ENCODE measurements around the gene GPI. TPM values are rescaled to one million over a fixed set of nuclear protein-coding genes. Genes with fewer than 3 reads are reported as not detected.

GPI gene
- total RNA-seq, 4 donors from 2014 or later = 86.6 to 324 (median 222) TPM

DNA sequence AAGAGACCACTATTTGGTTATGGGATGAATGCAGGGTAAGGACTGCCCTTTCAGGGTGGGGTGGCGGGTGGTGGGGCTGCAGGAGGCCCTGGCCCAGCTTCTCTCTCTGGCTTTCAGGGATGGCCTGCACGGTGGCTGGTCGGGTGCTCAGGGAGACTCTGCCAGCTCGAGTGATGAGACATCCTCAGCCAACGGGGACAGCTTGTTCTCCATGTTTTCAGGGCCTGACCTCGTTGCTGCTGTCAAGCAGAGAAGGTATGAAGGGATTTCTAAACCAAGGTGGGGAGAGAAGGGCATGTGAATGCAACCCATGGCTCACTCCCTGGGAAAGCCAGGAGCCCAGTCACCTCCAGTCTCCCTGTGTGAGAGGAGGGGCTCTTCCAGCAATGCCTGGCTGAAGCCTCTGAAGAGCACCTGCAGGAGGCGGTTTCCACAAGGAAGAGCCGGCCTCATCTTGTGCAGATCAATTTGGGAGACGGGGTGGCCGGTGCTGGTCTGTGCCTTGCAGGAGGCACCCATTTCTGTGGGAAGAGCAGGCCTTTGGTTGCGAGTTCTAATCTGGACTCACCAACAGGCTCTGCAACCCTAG lies 16.0 kb upstream of the GPI start:
- no peak overlapping the region for H3K27ac ChIP-seq
- H3K4me1 ChIP-seq = no peaks in the 10 kb centered on the region
- no peaks in the 10 kb centered on the region for H3K27me3 ChIP-seq
- TF ChIP-seq POLR2A (IDR thresholded peaks at IDR 0.05) = no peak
- no peak for TF ChIP-seq POLR2AphosphoS5 (IDR thresholded peaks at IDR 0.05)
- TF ChIP-seq, protein P1, sequence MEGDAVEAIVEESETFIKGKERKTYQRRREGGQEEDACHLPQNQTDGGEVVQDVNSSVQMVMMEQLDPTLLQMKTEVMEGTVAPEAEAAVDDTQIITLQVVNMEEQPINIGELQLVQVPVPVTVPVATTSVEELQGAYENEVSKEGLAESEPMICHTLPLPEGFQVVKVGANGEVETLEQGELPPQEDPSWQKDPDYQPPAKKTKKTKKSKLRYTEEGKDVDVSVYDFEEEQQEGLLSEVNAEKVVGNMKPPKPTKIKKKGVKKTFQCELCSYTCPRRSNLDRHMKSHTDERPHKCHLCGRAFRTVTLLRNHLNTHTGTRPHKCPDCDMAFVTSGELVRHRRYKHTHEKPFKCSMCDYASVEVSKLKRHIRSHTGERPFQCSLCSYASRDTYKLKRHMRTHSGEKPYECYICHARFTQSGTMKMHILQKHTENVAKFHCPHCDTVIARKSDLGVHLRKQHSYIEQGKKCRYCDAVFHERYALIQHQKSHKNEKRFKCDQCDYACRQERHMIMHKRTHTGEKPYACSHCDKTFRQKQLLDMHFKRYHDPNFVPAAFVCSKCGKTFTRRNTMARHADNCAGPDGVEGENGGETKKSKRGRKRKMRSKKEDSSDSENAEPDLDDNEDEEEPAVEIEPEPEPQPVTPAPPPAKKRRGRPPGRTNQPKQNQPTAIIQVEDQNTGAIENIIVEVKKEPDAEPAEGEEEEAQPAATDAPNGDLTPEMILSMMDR (IDR thresholded peaks at IDR 0.05) = no peak
- TF ChIP-seq EP300 (IDR thresholded peaks at IDR 0.05) = no peak
- no peak for ATAC-seq
- peaks cover 0 to 85% of the 10 kb centered on the region in 2 donors for H3K36me3 ChIP-seq
- no peaks in the 10 kb centered on the region for H3K9me3 ChIP-seq
- WGBS, 2 donors (ENCODE audit: low coverage in 1 of 2) = 97% methylated on average over 5 of the region's 11 CpGs; no CpG with 5 or more reads in 1 of the 2 donors
- no peak overlapping the region for H3K4me3 ChIP-seq

DNA sequence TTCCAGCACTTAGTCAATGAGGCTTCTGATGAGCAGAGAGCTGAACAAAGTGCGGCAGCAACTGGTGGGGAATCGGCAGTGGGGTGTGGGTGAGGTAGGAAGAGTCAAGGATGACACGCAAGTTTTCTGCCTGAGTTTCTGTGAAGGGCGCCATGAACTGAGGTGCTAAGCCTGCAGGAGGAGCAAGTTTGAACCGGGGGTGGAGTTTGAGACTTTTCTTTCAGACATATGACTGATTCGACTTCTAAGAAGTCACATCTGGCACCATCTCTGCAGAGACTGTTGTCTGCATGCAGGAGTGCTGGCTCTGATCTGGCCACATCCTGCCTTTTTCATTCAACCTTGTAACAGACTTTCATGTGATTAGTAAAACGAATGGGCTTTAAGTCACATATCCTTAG lies 14.8 kb upstream of the GPI start:
- peaks cover 0 to 86% of the 10 kb centered on the region in 2 donors for H3K36me3 ChIP-seq
- H3K27ac ChIP-seq = no peak overlapping the region
- no peak overlapping the region for H3K4me3 ChIP-seq
- 67 to 77% methylated on average over 4 to 7 of the region's 7 CpGs for WGBS, 2 donors (ENCODE audit: low coverage in 1 of 2)
- no peaks in the 10 kb centered on the region for H3K9me3 ChIP-seq
- ATAC-seq = no peak
- H3K27me3 ChIP-seq = no peaks in the 10 kb centered on the region
- H3K4me1 ChIP-seq = no peaks in the 10 kb centered on the region
- TF ChIP-seq POLR2AphosphoS5 (IDR thresholded peaks at IDR 0.05) = no peak
- TF ChIP-seq, protein P1 (IDR thresholded peaks at IDR 0.05) = no peak
- TF ChIP-seq EP300 (IDR thresholded peaks at IDR 0.05) = no peak
- TF ChIP-seq POLR2A (IDR thresholded peaks at IDR 0.05) = no peak

DNA sequence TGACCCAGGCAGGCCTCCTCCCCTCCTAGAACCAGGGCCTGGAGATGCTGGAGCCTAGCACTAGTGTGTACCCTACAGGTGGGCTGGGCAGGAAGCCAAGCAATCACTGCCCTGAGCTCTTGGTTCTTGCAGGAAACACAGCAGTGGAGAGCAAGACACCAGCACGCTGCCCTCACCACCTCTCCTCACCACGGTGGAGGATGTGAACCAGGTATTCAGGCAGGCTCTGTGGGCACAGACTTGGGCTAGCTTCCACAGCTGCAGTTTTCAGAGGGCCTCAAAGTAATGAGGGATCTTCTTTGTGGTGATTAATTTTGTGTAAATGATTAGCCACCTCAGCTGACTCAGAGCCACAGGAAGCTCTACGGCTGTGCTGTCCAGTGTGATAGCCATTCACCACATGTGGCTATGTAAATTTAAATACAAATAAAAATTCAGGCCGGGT lies 13.6 kb upstream of the GPI start:
- 90 to 93% methylated on average over 2 to 4 of the region's 4 CpGs for WGBS, 2 donors (ENCODE audit: low coverage in 1 of 2)
- peaks cover 0 to 87% of the 10 kb centered on the region in 2 donors for H3K36me3 ChIP-seq
- no peak overlapping the region for H3K4me3 ChIP-seq
- H3K27ac ChIP-seq = no peak overlapping the region
- no peak for TF ChIP-seq EP300 (IDR thresholded peaks at IDR 0.05)
- TF ChIP-seq, protein P1 (IDR thresholded peaks at IDR 0.05) = no peak
- TF ChIP-seq POLR2A (IDR thresholded peaks at IDR 0.05) = no peak
- no peak for TF ChIP-seq POLR2AphosphoS5 (IDR thresholded peaks at IDR 0.05)
- H3K4me1 ChIP-seq = no peaks in the 10 kb centered on the region
- H3K9me3 ChIP-seq = no peaks in the 10 kb centered on the region
- no peaks in the 10 kb centered on the region for H3K27me3 ChIP-seq
- no peak for ATAC-seq

DNA sequence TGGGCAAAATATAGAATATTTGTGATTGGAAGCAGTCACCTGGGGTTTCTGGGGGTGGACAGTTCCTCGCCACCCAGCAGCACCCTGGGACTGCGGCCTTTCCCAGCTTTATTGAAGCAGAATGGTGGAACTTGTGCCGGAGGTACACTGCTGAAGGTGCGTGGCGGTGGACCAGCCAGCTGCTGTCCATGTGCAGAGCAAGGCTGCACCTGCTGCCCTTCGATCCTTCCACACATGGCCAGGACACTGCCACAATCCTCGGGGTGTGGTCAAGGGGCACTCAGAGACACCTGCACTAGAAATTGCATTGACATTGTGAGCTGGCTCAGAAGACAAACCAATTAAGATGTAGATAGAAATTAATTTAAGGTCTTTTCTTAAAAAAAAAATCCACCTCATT lies 11.4 kb upstream of the GPI start:
- Histone ChIP-seq H3K27me3 (no peaks in the 10 kb centered on the region), H3K9me3 (no peaks in the 10 kb centered on the region), H3K36me3 (peaks cover 0 to 66% of the 10 kb centered on the region in 2 donors), H3K4me3 (no peak overlapping the region), H3K4me1 (peaks cover 0 to 7% (median 0%) of the 10 kb centered on the region in 3 donors), H3K27ac (no peak overlapping the region)
- TF ChIP-seq EP300 (IDR thresholded peaks at IDR 0.05) (no peak), POLR2AphosphoS5 (IDR thresholded peaks at IDR 0.05) (no peak), POLR2A (IDR thresholded peaks at IDR 0.05) (no peak)
- TF ChIP-seq, protein P1 (IDR thresholded peaks at IDR 0.05) = no peak
- 87 to 94% methylated on average over 3 to 5 of the region's 7 CpGs for WGBS, 2 donors (ENCODE audit: low coverage in 1 of 2)
- no peak for ATAC-seq

DNA sequence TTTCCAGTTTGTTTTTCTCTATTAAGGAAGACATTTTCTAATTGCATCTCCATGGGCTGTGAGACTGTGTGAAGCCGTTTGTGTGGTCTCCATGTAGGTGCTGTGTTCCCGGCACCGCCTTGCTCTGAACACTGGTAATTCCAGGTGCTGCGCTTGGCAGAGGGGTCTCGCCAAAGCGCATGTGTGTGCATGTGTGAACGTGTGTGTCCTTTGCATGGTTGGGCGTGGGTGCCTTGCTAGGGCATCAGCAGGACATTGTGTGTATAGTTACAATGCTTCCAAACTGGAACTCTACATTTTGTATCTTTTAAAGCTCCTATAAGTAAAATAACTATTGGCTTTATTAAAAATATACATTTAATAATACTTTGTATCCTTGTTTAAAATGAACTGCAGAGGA lies 9.8 kb upstream of the GPI start:
- Histone ChIP-seq H3K9me3 (no peaks in the 10 kb centered on the region), H3K4me1 (peaks cover 0 to 21% (median 0%) of the 10 kb centered on the region in 3 donors), H3K27me3 (no peaks in the 10 kb centered on the region), H3K36me3 (peaks cover 0 to 49% of the 10 kb centered on the region in 2 donors), H3K4me3 (no peak overlapping the region), H3K27ac (no peak overlapping the region)
- no peak for ATAC-seq
- TF ChIP-seq POLR2A (IDR thresholded peaks at IDR 0.05) (no peak), POLR2AphosphoS5 (IDR thresholded peaks at IDR 0.05) (no peak), EP300 (IDR thresholded peaks at IDR 0.05) (no peak)
- TF ChIP-seq, protein P1 (IDR thresholded peaks at IDR 0.05) = no peak
- WGBS, 2 donors (ENCODE audit: low coverage in 1 of 2) = 72 to 94% methylated on average over 6 to 7 of the region's 8 CpGs
